Panc1 (cell line): ENCODE data around the gene IGFN1. TPM values are rescaled to one million over a fixed set of nuclear protein-coding genes. Genes with fewer than 3 reads are reported as not detected.

Experiments used
- ATAC-seq: fragments of 200-7000 bp; cut with Tn5 transposase; 2 replicates; pipeline ENCODE4 v1.9.1; 2020; ENCODE audit warnings: mild to moderate bottlenecking, moderate library complexity
- BruUV-seq: library from RNA; stranded (reverse); fragments of 400-500 nt; replicated peaks from 2 replicates; lab custom pipeline; 2021; lab: Mats Ljungman, UMichigan
- CTCF ChIA-PET: fragments of 300-600 bp; sonication (Branson Sonifier 250); formaldehyde crosslinking; loops from one replicate; lab custom pipeline; 2022; ENCODE audit warnings: antibody characterized with exemption; lab: Charles Lee
- POLR2A ChIA-PET: fragments of 300-600 bp; sonication (Branson Sonifier 250); formaldehyde crosslinking; loops from one replicate; lab custom pipeline; 2022; ENCODE audit warnings: antibody characterized with exemption; lab: Charles Lee
- DNase-seq: peaks from one replicate; pipeline ENCODE4 v3.0.0-alpha.2; 2010; ENCODE audit warnings: low read depth, low spot score
- H3K27ac ChIP-seq: 2 replicates; pipeline ENCODE4 v1.5.1; 2011; ENCODE audit warnings: mild to moderate bottlenecking, low read length, inconsistent platforms
- H3K27me3 ChIP-seq: fragments of 200-500 bp; sonication (Bioruptor generic); 2 replicates; pipeline ENCODE4 v1.6.0; 2014; ENCODE audit warnings: low read length, inconsistent platforms; ENCODE audit not compliant: control insufficient read depth, insufficient read depth
- H3K36me3 ChIP-seq: fragments of 200-500 bp; sonication (Bioruptor generic); 2 replicates; pipeline ENCODE4 v1.5.1; 2014; ENCODE audit warnings: inconsistent platforms, mild to moderate bottlenecking, low read length, moderate library complexity; ENCODE audit not compliant: control insufficient read depth, insufficient read depth
- H3K4me1 ChIP-seq: 2 replicates; pipeline ENCODE4 v1.5.1; 2011; ENCODE audit warnings: inconsistent platforms, mild to moderate bottlenecking, low read length, moderate library complexity; ENCODE audit not compliant: control insufficient read depth, insufficient read depth
- H3K4me3 ChIP-seq, 2 experiments: 2 replicates each; pipeline ENCODE4 v1.5.1; 2011 to 2012; ENCODE audit warnings: low read depth in 2 of 2, low read length in 2 of 2, mild to moderate bottlenecking in 2 of 2, inconsistent platforms in 1 of 2, moderate library complexity in 1 of 2
- H3K9me3 ChIP-seq: fragments of 200-500 bp; sonication (Bioruptor generic); 2 replicates; pipeline ENCODE4 v1.5.1; 2014; ENCODE audit warnings: low read depth, mild to moderate bottlenecking, inconsistent platforms, low read length, moderate library complexity; ENCODE audit not compliant: control insufficient read depth, insufficient read depth
- CTCF ChIP-seq: fragments of 450-650 bp; IDR thresholded peaks from 2 replicates; pipeline ENCODE4 v1.5.1; 2017; ENCODE audit warnings: mild to moderate bottlenecking
- POLR2AphosphoS5 ChIP-seq: IDR thresholded peaks from 2 replicates; pipeline ENCODE4 v1.6.1; 2012; ENCODE audit warnings: mild to moderate bottlenecking, low read depth, low read length, moderate library complexity
- SIN3A ChIP-seq: IDR thresholded peaks from 2 replicates; pipeline ENCODE4 v1.6.1; 2012; ENCODE audit warnings: low read depth, mild to moderate bottlenecking, low read length, moderate library complexity, borderline replicate concordance; ENCODE audit not compliant: insufficient read depth
- TCF7L2 ChIP-seq: IDR thresholded peaks from 2 replicates; pipeline ENCODE4 v1.6.1; 2011; ENCODE audit warnings: mild to moderate bottlenecking, low read depth, low read length, inconsistent platforms
- in situ Hi-C: cut with HindIII; loops from 2 replicates; pipeline ENCODE4 v1.10.0; 2016; ENCODE audit warnings: low sequenced_read_pairs, low pct_unique_long_range_greater_than_20kb
- intact Hi-C: fragments of 100-400 bp; cut with micrococcal nuclease; formaldehyde crosslinking; loops from one replicate; pipeline ENCODE4 v1.10.0; 2022; ENCODE audit not compliant: unreplicated experiment
- total RNA-seq: library from RNA; stranded (reverse); gene quantifications from one replicate; pipeline ENCODE4 v1.2.1, GENCODE V29; 2021; ENCODE audit not compliant: unreplicated experiment
- TF ChIP-seq, protein P1 (sequence below), 2 experiments: IDR thresholded peaks; 2 replicates each; pipeline ENCODE4 v1.6.1; 2011 to 2012; ENCODE audit warnings: low read depth in 2 of 2, control low read depth in 1 of 2, low read length in 1 of 2, mild to moderate bottlenecking in 1 of 2, moderate library complexity in 1 of 2; ENCODE audit not compliant: insufficient read depth in 1 of 2

The IGFN1 gene
- total RNA-seq, 1 experiment from 2014 or later = not detected

- no TSS peak for BruUV-seq
- no peaks in the 10 kb centered on the region for H3K9me3 ChIP-seq
- ChIA-PET POLR2A (no interaction called here), CTCF (no interaction called here)
- ATAC-seq (no peak), DNase-seq (no peak)
- TF ChIP-seq SIN3A = no peak
- no peak for TF ChIP-seq TCF7L2
- in situ Hi-C loops (no loop called here), intact Hi-C loops (no loop called here)
- H3K36me3 ChIP-seq = no peaks in the 10 kb centered on the region
- H3K27ac ChIP-seq = no peak overlapping the region
- peaks cover 10% of the 10 kb centered on the region for H3K4me1 ChIP-seq
- H3K27me3 ChIP-seq = peaks cover 2% of the 10 kb centered on the region; the same call in 1 of the 2 replicates
- H3K4me3 ChIP-seq = no peak overlapping the region
Observed at GRCh38 chr1:201167041-201167991, 23.3 kb upstream of the IGFN1 start.

GRCh38 chr1:201169203-201169602 lies 21.4 kb upstream of the IGFN1 start:
- ATAC-seq (no peak), DNase-seq (no peak)
- no peak overlapping the region for H3K4me3 ChIP-seq
- ChIA-PET POLR2A (no interaction called here), CTCF (interaction anchor here (0.7 kb wide), 1 partner anchor 32 kb away, joined by 3 read pairs; no protein-coding TSS in a partner anchor)
- H3K27me3 ChIP-seq = peaks cover 2% of the 10 kb centered on the region; the same call in 1 of the 2 replicates
- peak overlapping the region; percentile 79; the same call in 1 of the 2 replicates for H3K27ac ChIP-seq
- peaks cover 10% of the 10 kb centered on the region for H3K4me1 ChIP-seq
- no TSS peak for BruUV-seq
- intact Hi-C loops (no loop called here), in situ Hi-C loops (no loop called here)
- TF ChIP-seq TCF7L2 (no peak), CTCF (no peak), SIN3A (no peak), POLR2AphosphoS5 (no peak)
- TF ChIP-seq, protein P1, sequence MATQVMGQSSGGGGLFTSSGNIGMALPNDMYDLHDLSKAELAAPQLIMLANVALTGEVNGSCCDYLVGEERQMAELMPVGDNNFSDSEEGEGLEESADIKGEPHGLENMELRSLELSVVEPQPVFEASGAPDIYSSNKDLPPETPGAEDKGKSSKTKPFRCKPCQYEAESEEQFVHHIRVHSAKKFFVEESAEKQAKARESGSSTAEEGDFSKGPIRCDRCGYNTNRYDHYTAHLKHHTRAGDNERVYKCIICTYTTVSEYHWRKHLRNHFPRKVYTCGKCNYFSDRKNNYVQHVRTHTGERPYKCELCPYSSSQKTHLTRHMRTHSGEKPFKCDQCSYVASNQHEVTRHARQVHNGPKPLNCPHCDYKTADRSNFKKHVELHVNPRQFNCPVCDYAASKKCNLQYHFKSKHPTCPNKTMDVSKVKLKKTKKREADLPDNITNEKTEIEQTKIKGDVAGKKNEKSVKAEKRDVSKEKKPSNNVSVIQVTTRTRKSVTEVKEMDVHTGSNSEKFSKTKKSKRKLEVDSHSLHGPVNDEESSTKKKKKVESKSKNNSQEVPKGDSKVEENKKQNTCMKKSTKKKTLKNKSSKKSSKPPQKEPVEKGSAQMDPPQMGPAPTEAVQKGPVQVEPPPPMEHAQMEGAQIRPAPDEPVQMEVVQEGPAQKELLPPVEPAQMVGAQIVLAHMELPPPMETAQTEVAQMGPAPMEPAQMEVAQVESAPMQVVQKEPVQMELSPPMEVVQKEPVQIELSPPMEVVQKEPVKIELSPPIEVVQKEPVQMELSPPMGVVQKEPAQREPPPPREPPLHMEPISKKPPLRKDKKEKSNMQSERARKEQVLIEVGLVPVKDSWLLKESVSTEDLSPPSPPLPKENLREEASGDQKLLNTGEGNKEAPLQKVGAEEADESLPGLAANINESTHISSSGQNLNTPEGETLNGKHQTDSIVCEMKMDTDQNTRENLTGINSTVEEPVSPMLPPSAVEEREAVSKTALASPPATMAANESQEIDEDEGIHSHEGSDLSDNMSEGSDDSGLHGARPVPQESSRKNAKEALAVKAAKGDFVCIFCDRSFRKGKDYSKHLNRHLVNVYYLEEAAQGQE (IDR thresholded peaks at IDR 0.05; ENCODE audit: insufficient read depth in 1 of 2, low read depth in 2 of 2, low read length in 1 of 2) = no peak
- no peaks in the 10 kb centered on the region for H3K36me3 ChIP-seq
- no peaks in the 10 kb centered on the region for H3K9me3 ChIP-seq
